NT2/D1 (cell line): ENCODE data around the gene NEK10.

Experiments
- SUZ12 ChIP-seq: IDR thresholded peaks from 2 replicates; pipeline ENCODE4 v1.6.1; 2011; ENCODE audit not compliant: insufficient read length, insufficient read depth; ENCODE audit errors: extremely low read depth
- YY1 ChIP-seq: IDR thresholded peaks from 2 replicates; pipeline ENCODE4 v1.6.1; 2011; ENCODE audit not compliant: insufficient read length, insufficient read depth
- ZNF274 ChIP-seq: IDR thresholded peaks from 2 replicates; pipeline ENCODE4 v1.6.1; 2011; ENCODE audit warnings: mild to moderate bottlenecking, low read depth, low read length

GRCh38 chr3:27208961-27209616 is 160.1 kb downstream of the NEK10 start:
- TF ChIP-seq ZNF274 (no peak), YY1 (no peak), SUZ12 (no peak)
